COLO829 (cell line): Measurements from ENCODE around the gene OVOL2.
"Not testable (repeated sequence)": the region's sequence is repeated elsewhere in the genome, so short reads cannot be mapped to it uniquely, and the experiment has no call there.

Experiments used
- DNase-seq: peaks from one replicate; pipeline ENCODE4 v3.0.0; 2012; ENCODE audit warnings: low spot score

The OVOL2 gene

DNA sequence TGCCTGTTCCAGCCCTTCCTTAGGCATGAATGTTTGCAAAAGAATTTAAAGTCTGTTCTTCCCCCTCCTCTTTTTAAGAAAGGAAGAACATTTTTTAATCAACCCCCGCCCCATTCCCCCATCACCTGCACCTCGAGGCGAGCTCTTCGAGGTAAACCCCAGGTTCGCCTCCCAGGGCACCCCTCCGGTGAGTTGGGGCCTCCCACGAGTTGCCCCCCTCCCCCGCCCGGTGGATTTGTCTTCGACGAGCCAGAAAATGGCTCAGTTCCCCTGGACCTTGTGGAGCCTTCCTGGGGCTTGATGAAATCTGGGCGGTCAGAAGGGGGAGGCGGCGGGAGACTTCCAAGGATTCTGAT is 256 bp upstream of the OVOL2 start:
- DNase-seq: no peak

DNA sequence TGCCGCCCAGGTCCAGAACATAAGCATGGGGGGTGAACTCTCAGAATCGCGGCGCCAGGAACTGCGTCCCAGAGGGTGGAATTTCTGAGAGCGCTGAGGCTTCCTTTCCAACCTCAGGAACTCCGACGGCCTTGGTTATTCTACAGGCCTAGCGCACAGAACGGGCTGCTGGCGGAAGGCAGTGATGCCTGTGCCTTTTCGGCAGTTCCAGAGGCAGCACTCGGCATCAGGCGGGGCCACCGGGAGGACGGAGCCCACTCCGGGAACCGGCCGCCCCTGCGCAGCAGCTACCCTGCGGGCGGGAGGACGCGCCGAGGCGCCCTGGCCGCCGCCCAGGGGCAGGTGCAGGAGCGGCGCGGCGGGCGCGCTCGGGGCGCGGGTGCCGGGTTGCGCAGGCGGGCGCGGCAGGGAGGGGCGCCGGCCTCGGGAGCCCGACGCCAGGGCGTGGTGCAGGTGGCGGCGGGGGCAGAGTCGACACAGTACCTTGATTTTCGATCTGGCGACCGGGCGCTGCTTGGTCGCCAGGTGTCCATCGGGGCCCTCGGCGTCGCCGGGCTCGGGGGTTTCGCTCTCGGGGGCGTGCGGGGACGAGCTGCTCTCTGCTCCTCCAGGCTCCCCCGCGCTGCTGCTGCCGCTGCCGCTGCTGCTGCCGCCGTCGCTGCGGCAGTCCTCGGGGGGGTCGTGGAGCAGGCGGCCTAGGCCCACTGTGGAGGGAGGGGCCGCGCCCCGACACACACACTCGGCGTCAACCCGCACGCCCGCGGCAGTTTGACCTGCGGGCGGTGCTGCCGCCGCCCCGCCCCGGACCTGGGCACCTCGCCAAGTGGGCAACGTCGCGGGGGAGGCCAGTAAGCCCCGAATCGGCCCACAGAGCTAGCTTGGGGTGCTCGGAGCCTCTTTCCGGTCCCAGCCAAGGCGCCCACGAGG is 1.3 kb downstream of the OVOL2 start:
- DNase-seq: no peak

- no peak for DNase-seq
Observed at GRCh38 chr20:18055261-18055660, 2.5 kb downstream of the OVOL2 start.

GRCh38 chr20:18052856-18053255 is 4.9 kb downstream of the OVOL2 start:
- DNase-seq: no peak

GRCh38 chr20:18050628-18051027 is 7.1 kb downstream of the OVOL2 start:
- DNase-seq: no peak

GRCh38 chr20:18048176-18048575 is 9.5 kb downstream of the OVOL2 start:
- DNase-seq: no peak

GRCh38 chr20:18046535-18046934 is 11.2 kb downstream of the OVOL2 start:
- no peak for DNase-seq

- no peak for DNase-seq
Observed at GRCh38 chr20:18042229-18042628, 15.5 kb downstream of the OVOL2 start.

GRCh38 chr20:18041462-18041861 is 16.3 kb downstream of the OVOL2 start:
- no peak for DNase-seq

GRCh38 chr20:18039063-18039462 is 18.7 kb downstream of the OVOL2 start:
- no peak for DNase-seq

DNA sequence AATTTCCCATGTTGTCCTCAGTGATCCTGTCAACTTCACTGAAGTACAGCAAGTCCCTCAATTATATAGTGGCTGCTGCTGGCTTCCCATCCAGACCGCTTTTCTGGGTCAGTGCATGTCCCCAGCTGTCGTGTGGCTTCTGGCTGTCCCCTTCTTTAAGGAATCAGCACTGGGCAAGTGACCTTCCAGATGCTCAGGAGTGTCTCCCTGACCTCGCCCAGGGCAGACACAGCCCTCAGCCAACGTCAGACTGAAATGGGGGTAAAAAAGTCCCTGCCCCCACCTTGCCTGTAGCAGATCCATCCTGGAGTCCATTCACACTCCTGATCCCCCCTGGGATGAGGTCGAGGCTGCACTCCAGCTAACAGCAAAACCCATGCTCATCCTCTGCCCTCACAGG is 23.7 kb downstream of the OVOL2 start:
- no peak for DNase-seq

DNA sequence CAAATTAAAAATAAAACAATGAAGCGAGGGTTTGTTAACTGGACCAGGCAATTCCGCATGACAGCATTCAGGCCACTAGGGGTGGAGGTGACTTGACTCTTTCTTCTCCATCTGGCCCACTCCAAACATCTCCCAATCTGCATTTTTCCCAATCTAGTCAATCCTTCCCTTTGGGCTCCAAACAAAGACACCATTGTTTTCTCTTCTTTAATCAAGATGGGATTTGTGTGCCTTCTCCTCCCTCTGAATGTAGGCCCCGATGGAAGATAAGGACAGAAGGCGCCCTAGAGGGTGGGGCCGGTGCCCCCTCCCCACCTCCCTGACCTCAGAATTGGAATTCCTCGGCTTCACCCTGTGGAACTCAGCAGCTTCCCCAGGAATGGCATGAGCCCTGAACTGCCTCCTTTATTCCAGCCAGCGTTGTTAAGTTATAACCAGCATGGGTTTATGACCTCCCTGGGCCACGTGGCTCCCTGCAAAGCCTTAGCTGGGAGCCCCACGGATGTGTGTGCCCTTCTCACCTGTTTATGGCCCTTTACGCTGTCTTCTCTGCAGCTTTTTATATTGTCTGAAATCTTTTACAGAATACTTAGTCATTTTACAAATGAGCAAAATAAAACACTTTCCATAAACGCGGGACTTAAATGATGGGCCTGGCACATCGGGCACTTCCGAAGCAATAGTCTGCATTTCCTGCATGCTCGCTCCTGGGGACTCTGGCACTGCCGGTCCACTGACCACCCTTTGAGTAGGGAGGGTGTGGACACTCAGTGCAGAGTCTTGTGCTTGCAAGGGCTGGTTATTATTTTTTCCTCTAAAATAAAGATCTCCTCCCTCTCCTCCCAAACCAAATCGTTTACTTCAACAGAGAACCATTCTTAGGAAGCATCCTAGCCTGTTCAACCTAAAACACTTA is 24.5 kb downstream of the OVOL2 start:
- DNase-seq: peak; percentile 97

DNA sequence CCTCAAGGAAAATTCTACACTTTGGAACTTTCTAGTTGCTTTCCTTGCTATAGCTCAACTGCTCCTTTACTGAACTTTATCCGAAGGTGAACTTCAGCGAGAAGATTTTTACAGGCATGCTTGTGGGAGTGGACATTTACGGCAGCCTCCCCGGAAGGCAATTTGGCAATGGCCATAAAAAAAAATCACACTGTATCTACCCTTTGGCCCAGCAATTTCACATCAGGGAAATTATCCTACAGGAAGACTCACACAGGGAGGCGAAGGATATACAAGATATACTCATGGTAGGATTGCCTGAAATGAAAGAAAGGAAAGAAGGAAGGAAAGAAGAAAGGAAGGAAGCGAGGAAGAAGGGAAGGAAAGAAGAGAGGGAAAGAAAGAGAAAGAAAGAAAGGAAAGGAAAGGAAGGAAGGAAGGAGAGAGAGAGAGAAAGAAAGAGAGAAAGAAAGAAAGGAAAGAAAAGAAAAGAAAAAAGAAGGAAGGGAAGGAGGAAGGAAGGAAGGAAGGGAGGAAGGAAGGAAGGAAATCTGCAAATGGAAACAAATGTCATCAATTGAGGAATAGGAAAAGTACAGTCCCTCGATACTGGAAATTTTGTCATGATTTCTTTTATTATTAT is 25.7 kb downstream of the OVOL2 start:
- no peak for DNase-seq

- no peak for DNase-seq
Observed at GRCh38 chr20:18031050-18031449, 26.7 kb downstream of the OVOL2 start.

GRCh38 chr20:18030020-18030419 is 27.7 kb downstream of the OVOL2 start:
- DNase-seq: no peak

DNA sequence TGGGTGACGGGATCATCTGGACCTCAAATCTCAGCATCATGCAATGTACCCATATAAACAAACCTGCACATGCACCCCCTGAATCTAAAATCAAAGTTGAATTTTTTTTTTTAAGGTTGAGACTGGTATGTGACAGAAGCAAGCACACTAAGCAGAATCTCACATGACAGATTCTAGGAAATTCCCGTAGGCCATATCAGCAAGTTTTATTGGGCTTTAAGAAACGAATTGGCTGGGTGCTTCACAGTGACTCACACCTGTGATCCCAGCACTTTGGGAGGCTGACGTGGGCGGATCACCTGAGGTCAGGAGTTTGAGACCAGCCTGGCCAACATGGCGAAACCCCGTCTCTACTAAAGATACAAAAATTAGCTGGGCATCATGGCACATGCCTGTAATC is 30.7 kb downstream of the OVOL2 start:
- DNase-seq: not testable (repeated sequence)

- no peak for DNase-seq
Observed at GRCh38 chr20:18024606-18025127, 33.0 kb downstream of the OVOL2 start.

- DNase-seq: no peak
Observed at GRCh38 chr20:18020931-18021330, 36.8 kb downstream of the OVOL2 start.

DNA sequence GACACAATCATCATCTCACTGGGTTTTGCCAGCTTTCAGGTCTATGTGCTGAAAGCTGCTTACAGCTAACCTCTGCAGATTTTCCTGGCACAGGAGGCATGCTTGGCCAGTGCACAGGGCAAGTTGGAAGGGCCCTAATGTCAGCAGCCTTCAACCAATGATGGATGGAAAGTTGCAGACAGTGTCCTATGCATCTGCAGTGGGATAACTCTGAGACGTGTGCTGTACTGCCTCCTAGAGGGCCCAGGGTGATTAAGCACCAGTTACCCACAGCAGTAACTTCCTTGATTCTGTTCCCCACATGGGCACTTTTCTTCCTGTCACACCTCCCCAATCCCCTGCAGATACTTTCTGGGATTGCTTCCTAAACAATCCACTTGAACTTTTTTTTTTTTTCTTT is 38.6 kb downstream of the OVOL2 start:
- peak; percentile 35 for DNase-seq

GRCh38 chr20:18018100-18018499 is 39.6 kb downstream of the OVOL2 start:
- no peak for DNase-seq

DNA sequence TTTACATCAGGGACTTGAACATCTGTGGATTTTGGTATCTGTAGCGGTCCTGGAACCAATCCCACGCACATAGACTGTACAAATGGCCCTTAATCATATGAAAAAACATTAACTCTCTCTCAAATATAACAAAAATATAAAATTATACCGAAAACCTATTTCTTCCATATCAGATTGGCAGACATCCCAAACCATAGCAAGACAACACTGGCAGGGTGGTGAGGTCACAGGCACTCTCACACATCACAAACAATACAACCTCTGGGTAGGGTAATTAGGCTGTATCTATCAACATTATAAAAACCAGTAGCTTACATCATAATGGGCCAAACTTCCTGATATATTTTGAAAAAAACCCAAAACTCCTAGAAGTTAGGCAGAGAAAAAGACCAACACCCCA is 40.9 kb downstream of the OVOL2 start:
- no peak for DNase-seq

GRCh38 chr20:18014411-18014810 is 43.3 kb downstream of the OVOL2 start:
- no peak for DNase-seq
